ENCODE results near the gene FXR1. TPM values are rescaled to one million over a fixed set of nuclear protein-coding genes. Genes with fewer than 3 reads are reported as not detected.

The FXR1 gene
- total RNA-seq, 4 donors from 2014 or later, result 77.1 to 133 (median 95.8) TPM

DNA sequence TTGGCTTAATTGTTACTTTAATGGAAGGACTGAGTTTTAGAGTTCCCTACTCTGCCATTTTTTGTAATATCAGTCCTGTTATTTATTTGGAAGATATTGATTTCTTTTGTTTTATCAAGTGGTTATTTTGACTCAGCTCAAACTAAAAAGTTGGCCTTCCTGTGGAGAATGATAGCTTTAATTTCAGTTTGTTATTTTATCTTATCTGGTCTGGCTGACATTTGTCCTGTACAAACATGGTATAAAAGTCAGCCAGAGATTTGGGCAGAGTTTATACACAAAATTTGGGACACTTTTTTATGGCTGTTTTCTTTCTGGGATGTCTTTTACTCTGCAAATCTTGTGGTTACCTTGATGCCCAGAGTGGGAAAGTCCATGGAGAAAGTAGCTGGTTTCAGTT is 118.5 kb downstream of the FXR1 start:
- Histone ChIP-seq H3K36me3 (no peaks in the 10 kb centered on the region), H3K4me3 (no peak overlapping the region), H3K4me1 (no peaks in the 10 kb centered on the region), H3K27me3 (no peaks in the 10 kb centered on the region), H3K9me3 (peaks cover 0 to 6% (median 0%) of the 10 kb centered on the region in 4 donors), H3K27ac (no peak overlapping the region)
- TF ChIP-seq, protein P1, sequence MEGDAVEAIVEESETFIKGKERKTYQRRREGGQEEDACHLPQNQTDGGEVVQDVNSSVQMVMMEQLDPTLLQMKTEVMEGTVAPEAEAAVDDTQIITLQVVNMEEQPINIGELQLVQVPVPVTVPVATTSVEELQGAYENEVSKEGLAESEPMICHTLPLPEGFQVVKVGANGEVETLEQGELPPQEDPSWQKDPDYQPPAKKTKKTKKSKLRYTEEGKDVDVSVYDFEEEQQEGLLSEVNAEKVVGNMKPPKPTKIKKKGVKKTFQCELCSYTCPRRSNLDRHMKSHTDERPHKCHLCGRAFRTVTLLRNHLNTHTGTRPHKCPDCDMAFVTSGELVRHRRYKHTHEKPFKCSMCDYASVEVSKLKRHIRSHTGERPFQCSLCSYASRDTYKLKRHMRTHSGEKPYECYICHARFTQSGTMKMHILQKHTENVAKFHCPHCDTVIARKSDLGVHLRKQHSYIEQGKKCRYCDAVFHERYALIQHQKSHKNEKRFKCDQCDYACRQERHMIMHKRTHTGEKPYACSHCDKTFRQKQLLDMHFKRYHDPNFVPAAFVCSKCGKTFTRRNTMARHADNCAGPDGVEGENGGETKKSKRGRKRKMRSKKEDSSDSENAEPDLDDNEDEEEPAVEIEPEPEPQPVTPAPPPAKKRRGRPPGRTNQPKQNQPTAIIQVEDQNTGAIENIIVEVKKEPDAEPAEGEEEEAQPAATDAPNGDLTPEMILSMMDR (IDR thresholded peaks at IDR 0.05), result no peak
- TF ChIP-seq EP300 (IDR thresholded peaks at IDR 0.05) (no peak), POLR2A (IDR thresholded peaks at IDR 0.05) (no peak)
- DNase-seq (ENCODE audit: low spot score in 2 of 2), result no peak

Other genes starting within 250 kb of the FXR1 start
- gene CCDC39, start 233.2 kb upstream of the FXR1 start, total RNA-seq, result under 1 TPM in 1 of 4 donors, not detected in 3; 0.42 TPM
- 10 to 100 TPM; 28.8 to 45.2 (median 36.5) TPM for gene DNAJC19, start 77.1 kb downstream of the FXR1 start, total RNA-seq